Inflammatory macrophage treated with lipopolysaccharide for 4 hours (primary cell): Measurements from ENCODE around the gene GPR107.

Experiments
- DNase-seq: peaks from one replicate; pipeline ENCODE4 v3.0.0-alpha.2; 2020

The GPR107 gene

DNA sequence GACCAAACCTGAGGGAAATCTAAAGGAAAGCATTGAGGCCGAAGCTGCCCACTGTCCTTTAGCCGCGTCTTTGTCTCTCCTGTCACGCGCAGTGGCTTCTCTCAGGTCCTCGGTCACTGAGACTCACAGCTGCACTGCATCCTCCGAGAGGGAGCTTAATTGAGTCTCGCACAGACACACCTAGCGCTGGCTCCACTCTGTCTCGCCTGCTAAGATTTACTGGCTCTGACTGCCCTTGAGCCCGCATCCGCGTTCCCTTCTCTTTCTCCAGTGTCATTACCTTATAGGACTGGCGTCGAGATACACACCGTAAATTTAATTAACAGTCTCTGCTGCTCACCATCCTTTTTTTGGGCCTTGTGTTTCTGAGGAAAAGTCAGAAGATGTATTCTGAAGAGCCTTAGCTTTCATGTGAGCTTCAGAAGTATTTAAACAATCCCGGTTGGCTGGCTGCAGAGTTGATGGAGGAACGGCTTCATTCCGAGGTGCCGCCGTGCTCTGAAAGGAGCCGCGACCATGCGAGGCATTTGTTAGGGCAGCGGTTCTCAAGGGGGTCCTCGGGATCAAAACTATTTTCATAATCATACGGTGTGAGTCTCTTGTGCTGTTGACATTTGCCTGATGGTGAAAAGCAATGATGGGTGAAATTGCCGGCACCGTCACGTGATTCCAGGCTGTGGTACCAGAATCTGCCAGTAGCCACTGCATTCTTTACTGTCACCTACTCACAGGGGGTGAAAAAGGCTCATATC lies 58.3 kb downstream of the GPR107 start:
- no peak for DNase-seq

DNA sequence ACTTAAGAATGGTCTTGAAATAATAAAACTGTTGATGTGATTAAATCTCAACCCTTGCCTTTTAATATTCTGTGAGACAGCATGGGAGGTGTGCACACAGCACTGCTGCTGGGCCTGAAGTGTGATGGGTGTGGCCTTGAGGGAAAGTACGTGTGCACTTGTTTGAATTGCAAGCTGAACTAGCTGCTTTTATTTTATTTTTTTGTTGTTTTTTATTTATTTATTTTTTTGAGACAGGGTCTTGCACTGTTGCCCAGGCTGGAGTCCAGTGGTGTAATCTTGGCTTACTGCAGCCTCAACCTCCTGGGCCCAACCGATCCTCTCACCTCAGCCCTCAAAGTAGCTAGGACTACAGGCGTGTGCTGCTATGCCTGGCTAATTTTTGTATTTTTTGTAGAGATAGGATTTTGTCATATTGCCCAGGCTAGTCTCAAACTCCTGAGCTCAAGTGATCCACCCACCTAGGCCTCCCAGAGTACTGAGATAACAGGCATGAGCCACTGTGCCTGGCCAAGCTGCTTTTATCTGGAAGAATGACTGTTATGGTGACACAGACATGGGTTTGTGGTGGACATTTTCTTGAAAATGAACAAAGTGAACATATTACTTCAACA lies 58.9 kb downstream of the GPR107 start:
- DNase-seq = no peak

DNA sequence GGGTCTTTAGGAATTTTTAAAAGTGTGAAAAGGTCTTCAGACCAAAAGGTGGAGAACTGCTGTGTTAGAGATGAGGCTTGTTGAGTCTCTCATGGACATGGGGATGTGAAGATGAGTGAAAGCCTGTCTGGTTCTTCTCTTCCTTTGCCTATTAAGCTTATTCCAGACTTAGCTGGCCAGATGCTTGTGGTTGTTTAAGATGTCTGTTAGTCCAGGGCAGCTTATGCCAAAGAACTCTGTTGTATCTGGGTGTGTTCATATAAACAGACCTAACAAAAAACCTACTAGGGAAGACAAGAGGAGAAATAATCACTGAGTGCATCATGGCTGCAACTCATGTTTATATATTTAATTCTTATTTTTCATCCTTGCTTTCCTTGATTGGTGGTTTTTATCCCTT lies 61.0 kb downstream of the GPR107 start:
- DNase-seq = no peak

- no peak for DNase-seq
Measured at GRCh38 chr9:130116346-130116745, 62.6 kb downstream of the GPR107 start.

DNA sequence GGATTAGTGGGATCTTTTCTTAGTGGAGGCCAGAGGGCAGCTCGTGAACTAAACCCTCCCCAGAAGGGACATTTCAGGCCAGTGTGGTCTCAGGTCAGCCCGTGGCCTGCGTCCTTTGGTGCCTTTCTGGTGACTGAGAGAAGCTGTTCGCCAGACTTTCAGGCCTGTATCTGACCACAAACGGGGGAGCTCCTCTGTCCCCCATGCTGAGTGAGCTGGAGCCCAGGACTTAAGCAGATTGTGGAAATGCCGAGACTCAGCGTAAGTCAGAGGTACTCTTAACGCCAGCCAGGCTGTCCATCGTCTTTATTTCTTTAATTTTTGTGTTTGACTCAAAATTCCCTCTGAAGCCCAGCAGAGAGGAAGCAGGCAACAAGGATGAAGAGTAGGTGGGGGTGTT lies 63.7 kb downstream of the GPR107 start:
- DNase-seq = no peak

- peak; percentile 73 for DNase-seq
Measured at GRCh38 chr9:130117816-130118632, 64.3 kb downstream of the GPR107 start.

DNA sequence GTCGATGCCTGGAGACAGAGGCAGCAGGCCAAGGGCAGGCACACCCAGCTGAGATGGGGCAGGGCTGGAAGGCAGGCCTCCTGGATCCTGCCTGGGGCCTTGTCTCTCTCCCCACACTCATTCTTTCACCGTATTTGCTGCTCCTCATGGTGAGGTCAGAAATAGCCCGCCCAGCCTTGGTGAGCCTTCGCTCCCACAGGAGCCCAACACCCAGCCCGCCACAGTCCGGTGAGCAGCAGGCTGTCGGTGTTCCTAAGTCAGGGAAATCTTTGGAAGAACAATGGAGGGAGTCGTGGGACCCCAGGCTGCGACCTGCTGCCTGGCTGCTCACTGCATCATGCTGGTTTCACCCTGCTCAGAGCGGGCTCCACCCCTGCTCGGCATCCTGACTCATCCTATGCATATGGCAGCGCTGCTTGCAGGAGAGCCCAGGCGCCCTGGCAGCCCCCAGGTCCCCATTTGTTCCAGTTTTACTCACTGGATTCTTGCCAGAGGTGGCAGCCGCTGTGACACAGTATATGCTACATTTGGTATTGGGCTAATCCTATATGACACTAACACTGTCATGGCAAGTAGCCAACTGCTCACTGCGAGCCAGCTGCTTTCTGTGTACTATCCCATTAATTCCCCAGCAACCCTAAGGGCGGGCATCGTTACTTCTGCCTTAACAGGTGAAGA lies 65.3 kb downstream of the GPR107 start:
- no peak for DNase-seq

DNA sequence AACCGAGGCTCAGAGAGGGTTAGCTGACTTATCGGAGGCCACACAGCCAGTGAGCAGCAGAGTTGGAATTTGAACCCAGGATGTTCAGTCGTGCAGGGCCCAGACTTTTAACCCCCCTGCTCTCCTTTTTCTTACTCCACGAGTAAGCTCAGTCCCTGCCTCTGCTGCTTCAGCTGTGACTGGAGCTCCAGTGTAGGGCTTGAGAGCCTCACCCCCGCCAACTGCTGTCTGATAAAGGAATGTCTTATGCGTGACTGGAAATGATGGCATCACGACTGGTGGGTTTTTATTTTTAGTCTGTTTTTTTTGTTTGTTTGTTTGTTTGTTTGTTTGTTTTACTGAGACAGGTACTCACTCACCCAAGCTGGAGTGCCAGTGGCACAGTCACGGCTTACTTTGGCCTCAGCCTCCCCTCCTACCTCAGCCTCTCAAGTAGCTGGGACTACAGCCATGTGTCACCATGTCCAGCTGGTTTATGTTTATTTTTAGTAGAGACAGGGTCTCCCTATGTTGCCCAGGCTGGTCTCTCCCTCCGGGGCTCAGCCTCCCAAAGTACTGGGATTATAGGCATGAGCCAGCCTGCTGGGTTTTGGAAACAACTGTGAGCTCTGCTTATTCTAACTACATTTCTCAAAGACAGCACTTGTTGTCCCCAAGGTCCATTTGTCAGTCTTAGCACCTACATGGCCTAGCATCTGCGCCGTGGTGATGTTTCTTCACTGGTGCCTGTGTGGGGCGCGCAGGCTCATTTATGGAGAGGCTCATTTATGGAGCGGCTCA lies 66.0 kb downstream of the GPR107 start:
- DNase-seq = no peak

DNA sequence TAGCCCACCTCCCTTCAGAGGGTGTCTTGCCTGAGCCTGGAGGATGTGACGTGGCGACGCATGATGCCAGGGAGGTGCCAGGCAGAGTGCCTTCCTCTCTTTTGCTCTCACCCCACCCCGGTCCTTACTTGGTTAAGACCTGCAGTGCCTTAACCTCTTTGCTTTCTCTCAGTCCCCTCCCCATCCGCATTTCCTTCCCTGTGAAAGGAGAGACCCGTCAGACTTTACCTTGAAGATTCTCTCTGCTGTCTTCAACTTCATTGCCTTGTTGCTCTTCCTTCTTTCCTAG lies 66.5 kb downstream of the GPR107 start:
- no peak for DNase-seq

DNA sequence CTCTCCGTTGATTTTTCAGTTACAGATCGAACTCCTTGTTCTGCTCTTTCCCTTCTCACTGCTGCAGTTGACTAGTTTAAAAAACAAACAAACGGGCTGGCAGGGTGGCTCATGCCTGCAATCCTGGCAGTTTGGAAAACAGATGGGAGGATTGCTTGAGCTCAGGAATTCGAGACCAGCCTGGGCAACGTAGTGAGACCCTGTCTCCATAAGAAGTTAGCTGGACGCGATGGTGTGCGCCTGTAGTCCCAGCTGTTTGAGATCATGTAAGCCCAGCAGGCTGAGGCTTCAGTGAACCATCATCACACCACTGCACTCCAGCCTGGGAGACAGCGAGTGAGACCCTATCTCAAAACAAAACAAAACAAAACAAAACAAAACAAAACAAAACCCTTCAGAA lies 67.1 kb downstream of the GPR107 start:
- DNase-seq = no peak

DNA sequence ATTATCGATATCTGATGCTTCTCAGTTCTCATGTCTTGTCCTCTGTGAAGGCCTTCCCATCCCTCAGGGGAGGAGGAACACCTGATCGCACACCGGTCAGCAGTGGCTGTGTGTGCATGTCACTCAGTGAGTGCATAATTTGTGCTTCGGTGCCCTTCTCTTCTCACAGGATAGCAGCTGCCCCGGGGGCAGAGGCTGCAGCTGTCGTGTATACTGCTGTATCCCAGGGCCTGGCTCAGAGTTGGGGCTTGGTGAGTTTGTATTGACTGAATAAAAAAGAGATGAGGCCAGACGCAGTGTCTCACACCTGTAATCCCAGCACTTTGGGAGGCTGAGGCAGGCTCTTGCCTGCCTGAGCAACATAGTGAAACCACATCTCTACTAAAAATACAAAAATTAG lies 68.8 kb downstream of the GPR107 start:
- no peak for DNase-seq

GRCh38 chr9:130124085-130124860 lies 70.6 kb downstream of the GPR107 start:
- DNase-seq = no peak

GRCh38 chr9:130126721-130127433 lies 73.2 kb downstream of the GPR107 start:
- DNase-seq = no peak

- DNase-seq = peak; percentile 62
Measured at GRCh38 chr9:130128251-130128650, 74.5 kb downstream of the GPR107 start.

- DNase-seq = peak; percentile 87
Measured at GRCh38 chr9:130128733-130129431, 75.2 kb downstream of the GPR107 start.

DNA sequence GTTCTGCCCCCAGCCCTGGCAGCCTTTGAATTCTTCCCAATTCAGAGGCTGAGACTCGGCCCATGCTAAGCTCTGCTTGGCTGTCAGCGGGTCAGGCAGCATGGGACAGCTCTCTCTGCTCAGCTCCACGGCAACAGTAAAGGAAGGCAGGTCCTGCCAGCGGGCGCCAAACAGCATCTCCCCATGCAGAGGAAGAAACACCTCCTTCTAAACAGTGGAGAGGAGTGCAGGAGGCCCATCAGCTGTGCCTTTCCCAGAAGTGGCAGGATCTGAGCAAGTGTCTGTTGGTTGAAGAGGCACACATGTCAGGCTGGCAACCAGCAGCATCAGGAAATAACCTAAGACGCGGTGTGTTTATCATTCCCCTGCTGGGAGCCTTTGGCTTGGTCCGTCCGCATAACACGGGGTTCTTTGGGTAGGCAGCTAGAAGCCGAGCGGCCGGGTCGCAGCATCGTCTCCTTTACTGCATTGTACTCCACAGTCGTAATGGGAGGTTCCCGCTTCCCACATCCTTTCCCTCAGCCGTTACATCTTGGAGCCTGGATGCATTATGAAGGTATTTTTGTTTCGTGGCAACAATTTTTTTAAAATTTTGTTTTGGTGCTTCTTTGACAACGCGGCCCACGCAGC lies 75.8 kb downstream of the GPR107 start:
- DNase-seq = no peak

GRCh38 chr9:130132746-130133145 lies 79.0 kb downstream of the GPR107 start:
- peak; percentile 46 for DNase-seq

DNA sequence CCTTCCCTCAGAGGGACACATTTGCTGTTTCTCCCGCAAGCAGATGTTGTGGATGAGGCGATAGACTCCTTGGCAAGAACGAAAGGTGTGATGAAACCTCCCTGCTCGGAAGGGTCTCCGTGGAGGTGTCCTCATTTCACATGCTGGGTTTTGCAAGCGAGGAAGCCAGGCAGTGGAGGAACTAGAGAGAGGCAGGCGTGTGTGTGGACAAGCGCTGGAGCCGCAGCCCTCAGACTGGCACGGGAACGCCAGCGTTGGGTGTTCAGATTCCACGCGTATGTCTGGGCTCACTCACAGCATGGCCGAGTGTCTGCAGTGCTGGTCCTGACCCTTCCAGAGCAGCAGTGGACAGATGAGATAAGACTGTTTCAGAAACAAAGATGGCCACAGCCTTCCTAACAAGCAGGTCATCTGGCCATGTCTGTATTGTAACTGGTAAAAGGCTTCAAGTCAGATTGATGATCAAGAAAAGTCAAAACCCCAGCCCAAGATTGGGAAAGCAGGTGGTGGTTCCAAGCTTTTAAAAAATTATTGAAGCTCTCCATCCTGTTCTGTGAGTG lies 83.5 kb downstream of the GPR107 start:
- DNase-seq = no peak

GRCh38 chr9:130137641-130138081 lies 84.0 kb downstream of the GPR107 start:
- no peak for DNase-seq
